IMR-90 (cell line): Measurements from ENCODE around the gene KLHL6.
"Not testable (repeated sequence)": the region's sequence is repeated elsewhere in the genome, so short reads cannot be mapped to it uniquely, and the experiment has no call there.

Experiments
- CEBPB ChIP-seq: IDR thresholded peaks from 2 replicates; pipeline ENCODE4 v1.6.1; 2012; ENCODE audit warnings: low read depth, low read length, improper control_type of control experiment
- CTCF ChIP-seq: conservative IDR thresholded peaks from 2 replicates; pipeline ENCODE4 v1.5.1; 2012; ENCODE audit warnings: mild to moderate bottlenecking, low read depth, low read length, improper control_type of control experiment
- FOS ChIP-seq: fragments of 150-350 bp; IDR thresholded peaks from 2 replicates; pipeline ENCODE4 v1.6.1; 2016; ENCODE audit warnings: low read depth, low read length
- NFE2L2 ChIP-seq: fragments of 150-350 bp; IDR thresholded peaks from 2 replicates; pipeline ENCODE4 v1.6.1; 2016; ENCODE audit warnings: low read depth, mild to moderate bottlenecking, low read length
- POLR2A ChIP-seq: IDR thresholded peaks from 2 replicates; pipeline ENCODE4 v1.6.1; 2012; ENCODE audit warnings: mild to moderate bottlenecking, low read depth, low read length
- RAD21 ChIP-seq: IDR thresholded peaks from 2 replicates; pipeline ENCODE4 v1.6.1; 2012; ENCODE audit warnings: low read length, improper control_type of control experiment
- RFX5 ChIP-seq: IDR thresholded peaks from 2 replicates; pipeline ENCODE4 v1.8.0; 2012; ENCODE audit warnings: low read depth, mild to moderate bottlenecking, low read length, moderate library complexity
- USF2 ChIP-seq: fragments of 150-350 bp; IDR thresholded peaks from 2 replicates; pipeline ENCODE4 v1.6.1; 2017; ENCODE audit warnings: mild to moderate bottlenecking, antibody characterized with exemption, low read length, low read depth

GRCh38 chr3:183570191-183570590 is 14.7 kb upstream of the KLHL6 start:
- not testable (repeated sequence) for TF ChIP-seq CTCF, NFE2L2, USF2, RAD21, CEBPB, POLR2A, FOS, RFX5
